Measurements from ENCODE around the gene YBEY.

Gene YBEY

GRCh38 chr21:46334351-46335140, 48.4 kb downstream of the YBEY start:
- DNase-seq = no peak

- no peak for DNase-seq
Measured at GRCh38 chr21:46336603-46337002, 50.5 kb downstream of the YBEY start.

- DNase-seq = no peak
Measured at GRCh38 chr21:46340998-46341397, 54.9 kb downstream of the YBEY start.

GRCh38 chr21:46344219-46344915, 58.2 kb downstream of the YBEY start:
- no peak for DNase-seq

GRCh38 chr21:46345861-46346260, 59.7 kb downstream of the YBEY start:
- DNase-seq = no peak

GRCh38 chr21:46346296-46347202, 60.4 kb downstream of the YBEY start:
- no peak for DNase-seq

- DNase-seq = no peak
Measured at GRCh38 chr21:46347203-46347550, 61.0 kb downstream of the YBEY start.
